CD8-positive, alpha-beta memory T cell (primary cell): ENCODE data around the gene CEP350. TPM values are rescaled to one million over a fixed set of nuclear protein-coding genes. Genes with fewer than 3 reads are reported as not detected.

ENCODE experiments used
- CTCF ChIA-PET: fragments of 350-600 bp; sonication (Branson Sonifier 250); formaldehyde crosslinking; loops from one replicate; lab custom pipeline; 2021; ENCODE audit warnings: antibody characterized with exemption; lab: Charles Lee
- POLR2A ChIA-PET: fragments of 350-600 bp; sonication (Branson Sonifier 250); formaldehyde crosslinking; loops from one replicate; lab custom pipeline; 2021; ENCODE audit warnings: antibody characterized with exemption; lab: Charles Lee
- DNase-seq, 5 donors: peaks; one replicate each; pipeline versions ENCODE4 v3.0.0 to v3.0.0-alpha.2; 2020 to 2022; ENCODE audit warnings: mixed read lengths in 1 of 5
- H3K27ac ChIP-seq: one replicate; pipeline ENCODE4 v1.7.0; 2013; ENCODE audit warnings: low read depth, mild to moderate bottlenecking, low read length, moderate library complexity
- H3K27me3 ChIP-seq: 2 replicates; pipeline ENCODE4 v1.7.0; 2013; ENCODE audit warnings: low read length, mild to moderate bottlenecking; ENCODE audit not compliant: insufficient read depth, poor library complexity, severe bottlenecking
- H3K36me3 ChIP-seq: 2 replicates; pipeline ENCODE4 v1.7.0; 2013; ENCODE audit warnings: mild to moderate bottlenecking, low read length, moderate library complexity; ENCODE audit not compliant: insufficient read depth
- H3K4me1 ChIP-seq: 2 replicates; pipeline ENCODE4 v1.7.0; 2013; ENCODE audit warnings: mild to moderate bottlenecking, low read length, moderate library complexity; ENCODE audit not compliant: insufficient read depth
- H3K4me3 ChIP-seq: 2 replicates; pipeline ENCODE4 v1.7.0; 2013; ENCODE audit warnings: mild to moderate bottlenecking, low read length
- H3K9me3 ChIP-seq: 2 replicates; pipeline ENCODE4 v1.7.0; 2013; ENCODE audit warnings: mild to moderate bottlenecking, low read length
- H3K27ac Mint-ChIP-seq, 8 donors: one replicate each; pipeline ENCODE4 v1.8.0; 2020 to 2021; ENCODE audit warnings: mixed read lengths in 8 of 8, mild to moderate bottlenecking in 6 of 8, inconsistent platforms in 3 of 8, moderate library complexity in 3 of 8
- H3K27me3 Mint-ChIP-seq, 2 donors: one replicate each; pipeline ENCODE4 v1.8.0; 2020 to 2021; ENCODE audit warnings: mixed read lengths in 2 of 2, mild to moderate bottlenecking in 1 of 2, moderate library complexity in 1 of 2
- H3K36me3 Mint-ChIP-seq, 3 donors: one replicate each; pipeline ENCODE4 v1.8.0; 2020 to 2021; ENCODE audit warnings: mixed read lengths in 3 of 3, inconsistent platforms in 1 of 3, mild to moderate bottlenecking in 1 of 3
- H3K4me1 Mint-ChIP-seq, 3 donors: one replicate each; pipeline ENCODE4 v1.8.0; 2020 to 2021; ENCODE audit warnings: mixed read lengths in 3 of 3, inconsistent platforms in 1 of 3, mild to moderate bottlenecking in 1 of 3
- H3K4me3 Mint-ChIP-seq, 7 donors: one replicate each; pipeline ENCODE4 v1.8.0; 2020 to 2021; ENCODE audit warnings: mixed read lengths in 7 of 7, mild to moderate bottlenecking in 6 of 7, moderate library complexity in 4 of 7, inconsistent platforms in 2 of 7
- H3K9me3 Mint-ChIP-seq, 5 donors: one replicate each; pipeline ENCODE4 v1.8.0; 2020 to 2022; ENCODE audit warnings: mixed read lengths in 5 of 5, mild to moderate bottlenecking in 3 of 5, moderate library complexity in 2 of 5, inconsistent platforms in 1 of 5
- polyA plus RNA-seq: library from polyadenylated mRNA; unstranded; fragments of 300-500 nt; fragmentation: Illumina TruSeq; gene quantifications from one replicate; pipeline ENCODE4 v1.2.3, GENCODE V29; 2021
- total RNA-seq, 2 experiments: library from RNA; stranded (reverse); gene quantifications; one replicate each; pipeline ENCODE4 v1.2.3, GENCODE V29; 2021

Gene CEP350
- total RNA-seq (10 to 100 TPM; 41.4 to 43.3 TPM), polyA plus RNA-seq (60.1 TPM)

DNA sequence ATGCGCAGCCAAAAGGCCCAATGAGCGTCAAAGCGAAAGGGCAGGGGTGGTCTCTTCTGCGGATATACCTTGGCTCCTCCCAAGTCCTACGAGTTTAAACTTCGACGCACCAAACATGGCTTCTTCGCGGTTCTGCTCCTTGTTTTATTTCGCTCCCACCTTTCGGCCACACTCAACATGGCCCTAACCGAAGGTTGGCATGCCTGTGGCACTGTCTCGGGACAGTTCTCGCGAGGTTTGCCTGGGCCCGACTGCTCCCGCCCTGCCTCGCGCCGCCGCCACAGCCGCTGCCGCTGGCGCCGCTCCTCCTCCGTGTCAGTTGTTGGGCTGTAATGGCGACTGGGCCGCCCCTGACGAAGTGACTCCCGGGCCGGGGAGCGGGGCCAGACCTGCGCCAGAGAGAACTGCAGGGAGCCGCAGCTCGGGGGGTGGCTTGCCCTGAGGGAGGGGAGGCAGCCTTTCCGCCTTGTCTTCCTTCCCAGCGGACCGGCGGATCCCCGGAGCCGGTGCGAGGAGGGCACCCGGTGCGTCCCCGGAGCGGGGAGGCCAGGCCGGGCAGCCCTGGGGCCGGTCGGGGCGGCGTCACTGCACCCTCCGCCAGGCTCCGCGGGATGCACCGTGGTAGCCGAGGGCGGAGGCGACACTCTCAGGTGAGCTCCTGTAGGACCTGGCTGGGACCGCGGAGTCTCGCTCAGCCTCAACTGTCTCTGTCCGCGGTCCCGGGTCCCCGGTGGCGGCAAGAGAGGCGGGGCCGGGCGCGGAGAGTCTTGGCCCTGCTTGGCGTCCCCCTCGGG is at the start of gene CEP350:
Gene CEP350, plus strand, starts transcription at position 318 of the 794 bp plus-strand sequence. CDS start 31,372 bp downstream, outside the sequence.
- Mint-ChIP-seq H3K27ac (peak within 1 kb of the TSS; percentile 93 to 98 (median 96)), H3K4me3 (peak within 1 kb of the TSS; percentile 90 to 96 (median 93)), H3K27me3 (no peaks in the 10 kb centered on the region), H3K9me3 (no peaks in the 10 kb centered on the region), H3K4me1 (peaks cover 56 to 68% (median 63%) of the 10 kb centered on the region in 3 donors), H3K36me3 (peaks cover 0 to 9% (median 0%) of the 10 kb centered on the region in 3 donors)
- ChIA-PET CTCF (interaction anchor here (1.1 to 3.5 kb wide), 2 partner anchors 72 to 140 kb away, joined by 3 to 18 read pairs; partner anchors contain the start of gene TOR1AIP1), POLR2A (interaction anchor here (0.5 to 2.9 kb wide), 7 partner anchors 10 to 82 kb away, joined by 3 to 47 read pairs (median 3); partner anchors contain the start of gene TOR1AIP1)
- DNase-seq = peak; percentile 96 to 99 (median 98)
- Histone ChIP-seq H3K4me1 (peaks cover 42% of the 10 kb centered on the region), H3K27me3 (no peaks in the 10 kb centered on the region), H3K9me3 (no peaks in the 10 kb centered on the region), H3K4me3 (peak within 1 kb of the TSS; percentile 88), H3K27ac (peak within 1 kb of the TSS; percentile 78), H3K36me3 (no peaks in the 10 kb centered on the region)

DNA sequence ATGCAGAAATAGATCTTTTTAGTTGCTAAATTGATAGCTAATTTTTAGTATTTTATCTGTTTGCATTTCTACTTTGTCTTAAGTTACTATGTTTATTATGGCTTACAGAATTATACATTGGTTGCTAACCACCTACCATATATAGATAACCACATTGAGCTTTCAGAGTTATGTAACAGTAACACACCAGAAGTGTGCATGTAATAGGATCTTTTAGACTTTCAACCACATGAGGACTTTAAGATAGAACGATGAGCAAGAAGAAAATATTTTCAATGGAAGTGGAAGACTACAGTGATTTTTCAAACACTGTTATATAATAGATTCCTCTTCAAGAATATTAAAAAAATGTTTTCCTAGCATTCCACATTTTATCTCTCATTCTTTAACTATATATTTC is 43.7 kb upstream of the CEP350 start:
- no peaks in the 10 kb centered on the region for H3K27me3 ChIP-seq
- Mint-ChIP-seq H3K27me3 (no peaks in the 10 kb centered on the region), H3K4me1 (peaks cover 12 to 21% (median 15%) of the 10 kb centered on the region in 3 donors), H3K27ac (peak overlapping the region in 3 of 8 donors; percentile 32 to 76 (median 61)), H3K9me3 (no peaks in the 10 kb centered on the region), H3K4me3 (no peak overlapping the region), H3K36me3 (peaks cover 3 to 73% (median 24%) of the 10 kb centered on the region in 3 donors)
- POLR2A ChIA-PET = no interaction called here
- no peak for DNase-seq
- no peaks in the 10 kb centered on the region for H3K9me3 ChIP-seq
- no peak overlapping the region for H3K27ac ChIP-seq
- CTCF ChIA-PET = no interaction called here
- peaks cover 35% of the 10 kb centered on the region for H3K36me3 ChIP-seq
- no peak overlapping the region for H3K4me3 ChIP-seq
- H3K4me1 ChIP-seq = no peaks in the 10 kb centered on the region

- Mint-ChIP-seq H3K9me3 (no peaks in the 10 kb centered on the region), H3K27me3 (no peaks in the 10 kb centered on the region), H3K27ac (peak overlapping the region in 2 of 8 donors; percentile 61 to 76), H3K4me1 (peaks cover 12 to 18% (median 15%) of the 10 kb centered on the region in 3 donors), H3K36me3 (peaks cover 3 to 76% (median 20%) of the 10 kb centered on the region in 3 donors), H3K4me3 (no peak overlapping the region)
- Histone ChIP-seq H3K27ac (no peak overlapping the region), H3K9me3 (no peaks in the 10 kb centered on the region), H3K4me3 (no peak overlapping the region), H3K27me3 (no peaks in the 10 kb centered on the region), H3K4me1 (no peaks in the 10 kb centered on the region), H3K36me3 (peaks cover 35% of the 10 kb centered on the region)
- DNase-seq = no peak
- POLR2A ChIA-PET = no interaction called here
- CTCF ChIA-PET = interaction anchor here (0.9 kb wide), 1 partner anchor 44 kb away, joined by 3 read pairs; no protein-coding TSS in a partner anchor
These were observed 42.8 kb upstream of the CEP350 start for GRCh38 chr1:179911812-179912211.

- H3K9me3 Mint-ChIP-seq = no peaks in the 10 kb centered on the region
- peaks cover 0 to 74% (median 14%) of the 10 kb centered on the region in 3 donors for H3K36me3 Mint-ChIP-seq
- DNase-seq = no peak
- Histone ChIP-seq H3K4me1 (no peaks in the 10 kb centered on the region), H3K4me3 (no peak overlapping the region), H3K36me3 (peaks cover 37% of the 10 kb centered on the region), H3K27ac (no peak overlapping the region), H3K27me3 (no peaks in the 10 kb centered on the region), H3K9me3 (no peaks in the 10 kb centered on the region)
- H3K4me1 Mint-ChIP-seq = peaks cover 5 to 25% (median 19%) of the 10 kb centered on the region in 3 donors
- H3K27me3 Mint-ChIP-seq = no peaks in the 10 kb centered on the region
- H3K4me3 Mint-ChIP-seq = peak overlapping the region in 4 of 7 donors; percentile 8 to 47 (median 22)
- POLR2A ChIA-PET = no interaction called here
- peak overlapping the region in 7 of 8 donors; percentile 71 to 96 (median 76) for H3K27ac Mint-ChIP-seq
- CTCF ChIA-PET = no interaction called here
These were observed 36.8 kb upstream of the CEP350 start for GRCh38 chr1:179917601-179918429.

DNA sequence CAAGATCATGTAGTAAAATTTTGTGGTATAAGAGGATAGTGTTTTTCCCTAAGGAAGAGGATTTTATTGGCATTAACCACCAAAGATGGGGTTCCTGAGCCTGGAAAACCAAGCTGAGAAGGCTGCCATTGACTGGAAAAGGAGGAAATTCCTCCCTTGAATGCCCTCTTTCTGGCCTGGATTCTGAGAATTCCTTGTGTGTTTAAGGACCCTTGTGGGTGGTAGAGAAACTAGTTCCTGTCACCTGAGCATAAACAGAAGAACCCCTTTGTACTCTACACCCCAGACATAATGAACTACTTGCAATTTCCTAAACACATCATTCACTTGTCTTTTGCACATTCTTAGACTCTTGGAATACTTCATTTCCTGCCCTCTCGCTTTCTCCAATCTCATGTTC is 33.1 kb upstream of the CEP350 start:
- H3K9me3 Mint-ChIP-seq = no peaks in the 10 kb centered on the region
- no peak for DNase-seq
- no peak overlapping the region for H3K4me3 ChIP-seq
- H3K27ac Mint-ChIP-seq = peak overlapping the region in 4 of 8 donors; percentile 52 to 77 (median 68)
- H3K9me3 ChIP-seq = no peaks in the 10 kb centered on the region
- H3K36me3 ChIP-seq = peaks cover 19% of the 10 kb centered on the region
- ChIA-PET POLR2A (interaction anchor here (0.7 kb wide), 1 partner anchor 44 kb away, joined by 3 read pairs; no protein-coding TSS in a partner anchor), CTCF (no interaction called here)
- H3K4me3 Mint-ChIP-seq = no peak overlapping the region
- peaks cover 5 to 29% (median 19%) of the 10 kb centered on the region in 3 donors for H3K4me1 Mint-ChIP-seq
- peaks cover 0 to 44% (median 10%) of the 10 kb centered on the region in 3 donors for H3K36me3 Mint-ChIP-seq
- no peaks in the 10 kb centered on the region for H3K27me3 Mint-ChIP-seq
- H3K27me3 ChIP-seq = no peaks in the 10 kb centered on the region
- no peaks in the 10 kb centered on the region for H3K4me1 ChIP-seq
- no peak overlapping the region for H3K27ac ChIP-seq

DNA sequence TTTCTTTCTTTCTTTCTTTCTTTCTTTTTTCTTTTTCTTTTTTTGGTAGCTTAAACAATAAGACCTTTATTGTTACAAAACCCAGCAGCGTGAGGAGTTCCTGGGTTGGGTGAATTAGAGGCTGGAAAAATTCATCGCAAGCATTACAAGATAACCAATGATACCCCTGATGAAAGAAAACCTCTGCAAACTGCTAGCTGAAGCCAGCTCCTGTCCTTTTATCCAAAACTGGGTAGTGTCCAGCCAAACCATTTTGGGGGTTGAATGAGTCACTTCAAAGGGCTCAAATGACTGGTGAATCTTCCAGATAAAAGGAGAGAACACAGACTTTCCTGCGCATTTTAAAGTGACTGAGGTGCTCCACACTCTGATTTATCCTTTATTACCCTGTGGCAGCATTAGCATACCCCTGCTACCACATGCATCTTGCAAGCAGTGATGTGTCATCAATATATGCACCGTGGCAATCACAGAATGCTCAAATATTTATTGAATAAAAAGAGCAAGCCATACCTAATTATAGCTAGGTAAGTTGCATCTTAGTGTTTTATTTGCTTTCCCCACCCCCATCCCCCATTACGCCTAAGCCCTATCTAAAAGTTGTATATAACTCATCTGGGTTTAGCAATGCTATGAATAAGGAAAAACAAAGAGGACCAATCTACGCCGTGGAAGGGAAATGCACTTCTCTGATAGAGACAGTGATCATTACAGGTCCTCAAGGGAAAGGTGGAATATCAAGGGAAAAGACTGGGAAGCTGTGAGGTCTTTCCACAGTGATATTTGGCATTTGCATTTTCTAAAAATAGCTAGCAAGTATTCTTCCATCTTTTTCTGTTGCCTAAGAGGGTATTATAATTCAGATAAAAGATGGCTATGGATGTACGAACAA is 32.4 kb upstream of the CEP350 start:
- Histone ChIP-seq H3K9me3 (no peaks in the 10 kb centered on the region), H3K4me1 (no peaks in the 10 kb centered on the region), H3K4me3 (no peak overlapping the region), H3K36me3 (peaks cover 18% of the 10 kb centered on the region), H3K27me3 (no peaks in the 10 kb centered on the region), H3K27ac (no peak overlapping the region)
- H3K4me1 Mint-ChIP-seq = peaks cover 5 to 28% (median 19%) of the 10 kb centered on the region in 3 donors
- ChIA-PET CTCF (no interaction called here), POLR2A (interaction anchor here (0.7 kb wide), 1 partner anchor 44 kb away, joined by 3 read pairs; no protein-coding TSS in a partner anchor)
- peak overlapping the region in 5 of 8 donors; percentile 15 to 77 (median 61) for H3K27ac Mint-ChIP-seq
- H3K27me3 Mint-ChIP-seq = no peaks in the 10 kb centered on the region
- H3K4me3 Mint-ChIP-seq = no peak overlapping the region
- no peak for DNase-seq
- peaks cover 0 to 41% (median 10%) of the 10 kb centered on the region in 3 donors for H3K36me3 Mint-ChIP-seq
- H3K9me3 Mint-ChIP-seq = no peaks in the 10 kb centered on the region

DNA sequence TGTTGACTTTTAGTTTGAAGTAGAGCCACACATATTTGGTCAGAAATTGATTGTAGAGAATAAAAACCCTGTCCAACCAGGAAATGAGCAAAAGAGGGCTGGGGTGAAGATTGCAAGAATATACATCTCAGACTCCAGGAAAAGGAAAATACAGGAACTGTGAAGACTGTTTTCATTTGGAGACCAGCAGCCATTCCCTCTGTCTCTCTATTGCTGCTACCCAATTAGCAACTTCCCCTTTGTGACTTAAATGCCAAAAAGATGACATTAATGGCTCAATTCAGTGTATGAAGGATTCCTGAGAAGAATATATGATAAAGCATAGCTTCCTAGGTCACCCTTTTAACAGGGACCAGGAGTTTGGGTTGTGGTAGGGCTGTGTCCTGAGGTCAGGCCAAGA is 31.6 kb upstream of the CEP350 start:
- no peaks in the 10 kb centered on the region for H3K9me3 ChIP-seq
- DNase-seq = no peak
- POLR2A ChIA-PET = no interaction called here
- H3K27ac ChIP-seq = no peak overlapping the region
- H3K27ac Mint-ChIP-seq = peak overlapping the region in 3 of 8 donors; percentile 21 to 49 (median 32)
- no peaks in the 10 kb centered on the region for H3K27me3 Mint-ChIP-seq
- H3K4me3 ChIP-seq = no peak overlapping the region
- peaks cover 0 to 33% (median 8%) of the 10 kb centered on the region in 3 donors for H3K36me3 Mint-ChIP-seq
- H3K36me3 ChIP-seq = peaks cover 10% of the 10 kb centered on the region
- no peaks in the 10 kb centered on the region for H3K4me1 ChIP-seq
- H3K27me3 ChIP-seq = no peaks in the 10 kb centered on the region
- no peaks in the 10 kb centered on the region for H3K9me3 Mint-ChIP-seq
- H3K4me1 Mint-ChIP-seq = peaks cover 2 to 20% (median 11%) of the 10 kb centered on the region in 3 donors
- H3K4me3 Mint-ChIP-seq = no peak overlapping the region
- CTCF ChIA-PET = no interaction called here
